ENCODE data around the gene PIK3CD.

The PIK3CD gene

GRCh38 chr1:9651565-9652378, at the start of gene PIK3CD:
TSS of gene PIK3CD (plus strand) at chr1:9651731. CDS start at chr1:9710456, 58,725 bp downstream.
- DNase-seq, result peak in 1 of 2 experiments; percentile 42

- no peak for DNase-seq
These were observed 49.4 kb upstream of the PIK3CD start for GRCh38 chr1:9601942-9602793.

- DNase-seq, result no peak
These were observed 48.8 kb upstream of the PIK3CD start for GRCh38 chr1:9602794-9603167.

GRCh38 chr1:9603307-9603706, 48.2 kb upstream of the PIK3CD start:
- no peak for DNase-seq

- DNase-seq, result no peak
These were observed 47.5 kb upstream of the PIK3CD start for GRCh38 chr1:9603766-9604753.

GRCh38 chr1:9604836-9605235, 46.7 kb upstream of the PIK3CD start:
- no peak for DNase-seq

- no peak for DNase-seq
These were observed 45.5 kb upstream of the PIK3CD start for GRCh38 chr1:9605946-9606455.

GRCh38 chr1:9606458-9606857, 45.1 kb upstream of the PIK3CD start:
- no peak for DNase-seq

GRCh38 chr1:9606948-9607347, 44.6 kb upstream of the PIK3CD start:
- no peak for DNase-seq

GRCh38 chr1:9607352-9607751, 44.2 kb upstream of the PIK3CD start:
- no peak for DNase-seq

GRCh38 chr1:9609998-9610397, 41.5 kb upstream of the PIK3CD start:
- DNase-seq, result no peak

- no peak for DNase-seq
These were observed 41.0 kb upstream of the PIK3CD start for GRCh38 chr1:9610548-9610947.

GRCh38 chr1:9611716-9612115, 39.8 kb upstream of the PIK3CD start:
- no peak for DNase-seq

- no peak for DNase-seq
These were observed 39.2 kb upstream of the PIK3CD start for GRCh38 chr1:9612162-9612845.

GRCh38 chr1:9612871-9613624, 38.5 kb upstream of the PIK3CD start:
- DNase-seq, result no peak

GRCh38 chr1:9613625-9614299, 37.8 kb upstream of the PIK3CD start:
- no peak for DNase-seq

- DNase-seq, result peak in 1 of 2 experiments; percentile 41
These were observed 36.0 kb upstream of the PIK3CD start for GRCh38 chr1:9615316-9616063.

- DNase-seq, result no peak
These were observed 32.4 kb upstream of the PIK3CD start for GRCh38 chr1:9618909-9619679.

GRCh38 chr1:9621032-9621431, 30.5 kb upstream of the PIK3CD start:
- DNase-seq, result no peak
